Right cardiac atrium (tissue), 5 donors: ENCODE results near the gene KCNK2. TPM values are rescaled to one million over a fixed set of nuclear protein-coding genes. Genes with fewer than 3 reads are reported as not detected.
"Not testable (repeated sequence)": the region's sequence is repeated elsewhere in the genome, so short reads cannot be mapped to it uniquely, and the experiment has no call there.

ENCODE experiments used
- ATAC-seq, 2 donors: fragments of 200-7000 bp; cut with Tn5 transposase; one replicate each; pipeline versions ENCODE4 v1.8.0 to v1.9.1; 2020; ENCODE audit warnings: moderate library complexity in 2 of 2, mild to moderate bottlenecking in 1 of 2
- DNase-seq, 3 donors: peaks; one replicate each; pipeline ENCODE4 v3.0.0-alpha.2; 2020
- H3K27ac ChIP-seq: one replicate; pipeline ENCODE4 v1.5.1; 2013; ENCODE audit warnings: mild to moderate bottlenecking, low read length, control low read depth, moderate library complexity
- H3K27me3 ChIP-seq: one replicate; pipeline ENCODE4 v1.6.1; 2013; ENCODE audit not compliant: control insufficient read depth, insufficient read depth
- H3K4me1 ChIP-seq: one replicate; pipeline ENCODE4 v1.6.1; 2013; ENCODE audit warnings: low read length; ENCODE audit not compliant: control insufficient read depth, insufficient read depth
- H3K4me3 ChIP-seq: one replicate; pipeline ENCODE4 v1.5.1; 2013; ENCODE audit warnings: low read length, control low read depth
- H3K9me3 ChIP-seq: one replicate; pipeline ENCODE4 v1.6.1; 2013; ENCODE audit warnings: low read length; ENCODE audit not compliant: control insufficient read depth
- WGBS: extraction: QIAGEN DNeasy Blood & Tissue Kit; methylation state at CpG from one replicate; pipeline ENCODE4 v1.1.7; 2013; 5-methylcytosine and 5-hydroxymethylcytosine counted together
- intact Hi-C, 4 donors: fragments of 100-400 bp; cut with DNase I; formaldehyde crosslinking; loops; one replicate each; pipeline versions ENCODE4 v1.11.0 to v1.14.0; 2022 to 2023
- polyA plus RNA-seq: library from polyadenylated mRNA; stranded (reverse); fragments of 200-250 nt; gene quantifications from one replicate; pipeline ENCODE4 v1.2.3, GENCODE V29; 2013
- total RNA-seq, 4 donors: library from RNA; stranded (reverse); fragmentation: NEBNext Ultra II Directional; extraction: Animal tissue kit (Norgen Biotek cat#: 25700); gene quantifications; one replicate each; pipeline ENCODE4 v1.2.1, GENCODE V29; 2021
- donor health status: healthy with polysubstance abuse.
- donor health status: DM: no; HTN: yes; CAD: no.
- donor health status: DM: no; HTN: no; CAD: no.
- donor health status: DM: no; HTN: yes; CAD: no; lungs with severe emphysema.
- donor health status: DM: yes; HTN: yes; CAD: no.

Gene KCNK2
- total and polyA plus RNA-seq, 5 donors, result 0.14 to 0.28 TPM; not detected in 3

- no peak for DNase-seq
- Histone ChIP-seq H3K4me3 (no peak overlapping the region), H3K9me3 (no peaks in the 10 kb centered on the region), H3K27ac (no peak overlapping the region), H3K4me1 (no peaks in the 10 kb centered on the region), H3K27me3 (no peaks in the 10 kb centered on the region)
- WGBS, result 65% methylated on average over 1 of the region's 1 CpG
- no peak for ATAC-seq
- intact Hi-C loops, result no loop called here
Observed at GRCh38 chr1:215160351-215160750, 77.8 kb downstream of the KCNK2 start.

DNA sequence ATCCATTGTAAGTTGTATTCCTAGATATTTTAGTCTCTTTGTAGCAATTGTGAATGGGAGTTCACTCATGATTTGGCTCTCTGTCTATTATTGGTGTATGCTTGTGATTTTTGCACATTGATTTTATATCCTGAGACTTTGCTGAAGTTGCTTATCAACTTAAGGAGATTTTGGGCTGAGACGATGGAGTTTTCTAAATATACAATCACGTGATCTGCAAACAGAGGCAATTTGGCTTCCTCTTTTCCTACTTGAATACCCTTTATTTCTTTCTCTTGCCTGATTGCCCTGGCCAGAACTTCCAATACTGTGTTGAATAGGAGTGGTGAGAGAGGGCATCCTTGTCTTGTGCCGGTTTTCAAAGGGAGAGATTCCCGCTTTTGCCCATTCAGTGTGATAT, 80.6 kb downstream of the KCNK2 start:
- H3K4me1 ChIP-seq, H3K4me3 ChIP-seq, ATAC-seq, intact Hi-C loops, H3K27me3 ChIP-seq, H3K27ac ChIP-seq, H3K9me3 ChIP-seq, DNase-seq: not testable (repeated sequence)
- 91% methylated on average over 4 of the region's 4 CpGs for WGBS

- Histone ChIP-seq H3K27ac (no peak overlapping the region), H3K9me3 (peaks cover 1% of the 10 kb centered on the region), H3K27me3 (no peaks in the 10 kb centered on the region), H3K4me1 (no peaks in the 10 kb centered on the region), H3K4me3 (no peak overlapping the region)
- intact Hi-C loops, result no loop called here
- WGBS, result 79% methylated on average over 3 of the region's 3 CpGs
- ATAC-seq, result no peak
- DNase-seq, result no peak
Observed at GRCh38 chr1:215166886-215167285, 84.3 kb downstream of the KCNK2 start.

- peaks cover 8% of the 10 kb centered on the region for H3K9me3 ChIP-seq
Observed at GRCh38 chr1:215181518-215181917, 99.0 kb downstream of the KCNK2 start.

DNA sequence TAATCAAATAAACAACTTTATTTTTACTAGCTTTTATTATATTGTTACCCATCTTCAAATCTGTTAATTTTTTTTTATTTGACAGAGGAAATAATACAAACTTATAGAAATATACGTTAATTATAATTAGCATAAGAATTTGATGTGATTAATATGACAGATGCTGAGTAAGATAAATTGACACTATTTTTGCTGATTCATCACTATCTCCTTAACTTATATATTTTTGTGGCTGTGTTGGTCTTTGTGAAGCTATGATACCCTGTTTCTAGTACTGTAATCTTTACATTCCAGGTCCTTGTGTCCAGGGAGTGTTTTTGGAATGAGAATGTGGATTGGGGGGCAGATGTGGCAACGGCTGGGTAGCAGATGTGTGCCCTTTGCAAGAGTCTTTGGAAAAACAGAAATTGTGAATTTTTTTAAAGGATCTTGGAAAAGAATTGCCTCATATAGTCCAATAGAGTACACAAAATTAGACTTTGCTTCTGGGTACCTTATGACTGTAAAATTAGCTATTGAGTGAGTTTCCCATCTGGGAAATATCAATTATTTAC, 102.6 kb downstream of the KCNK2 start:
- Histone ChIP-seq H3K4me3 (no peak overlapping the region), H3K27ac (no peak overlapping the region), H3K27me3 (no peaks in the 10 kb centered on the region), H3K9me3 (peaks cover 8% of the 10 kb centered on the region), H3K4me1 (no peaks in the 10 kb centered on the region)
- intact Hi-C loops, result no loop called here
- 78% methylated on average over 2 of the region's 2 CpGs for WGBS
- ATAC-seq, result no peak
- DNase-seq, result no peak

More at GRCh38 chr1:215181518-215181917, 99.0 kb downstream of the KCNK2 start:
- no peaks in the 10 kb centered on the region for H3K27me3 ChIP-seq
- H3K4me3 ChIP-seq, result no peak overlapping the region
- 79% methylated on average over 3 of the region's 3 CpGs for WGBS
- H3K27ac ChIP-seq, result no peak overlapping the region
- DNase-seq, result no peak
- intact Hi-C loops, result no loop called here
- H3K4me1 ChIP-seq, result no peaks in the 10 kb centered on the region
- ATAC-seq, result no peak

DNA sequence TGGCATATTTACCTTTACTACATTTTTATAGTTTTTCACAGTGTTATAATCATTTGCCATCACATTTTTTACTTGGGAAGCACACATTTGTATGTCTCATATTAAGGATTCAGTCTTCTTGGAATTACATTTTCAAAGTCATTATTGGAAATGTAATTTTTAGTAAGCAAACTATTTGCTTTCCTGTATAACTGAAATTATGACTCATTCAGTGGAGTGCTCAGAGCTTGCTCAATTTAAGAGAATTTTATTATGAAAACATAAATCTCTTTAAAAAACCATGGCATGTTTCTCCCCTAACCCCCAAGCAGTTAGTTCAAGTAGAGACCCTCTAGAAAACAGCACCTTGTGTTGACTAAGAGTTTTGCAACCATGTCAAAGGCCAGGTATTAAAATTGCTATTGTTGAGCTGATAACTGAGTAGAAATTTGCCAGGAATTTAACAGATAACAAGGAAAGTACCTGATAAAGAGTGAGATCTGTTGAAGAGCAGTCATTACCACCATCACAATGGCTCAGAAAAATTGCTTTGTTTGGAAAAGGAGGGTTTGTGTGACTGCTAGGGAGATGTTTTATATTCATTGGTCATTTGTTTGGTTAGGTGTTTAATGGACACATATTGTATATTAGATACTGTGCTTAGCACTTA, 105.9 kb downstream of the KCNK2 start:
- Histone ChIP-seq H3K4me3 (no peak overlapping the region), H3K4me1 (no peaks in the 10 kb centered on the region), H3K9me3 (no peaks in the 10 kb centered on the region), H3K27me3 (no peaks in the 10 kb centered on the region), H3K27ac (no peak overlapping the region)
- intact Hi-C loops, result no loop called here
- no peak for DNase-seq
- ATAC-seq, result no peak

GRCh38 chr1:215192306-215192705, 109.8 kb downstream of the KCNK2 start:
- Histone ChIP-seq H3K9me3 (no peaks in the 10 kb centered on the region), H3K27ac (no peak overlapping the region), H3K4me1 (no peaks in the 10 kb centered on the region), H3K4me3 (no peak overlapping the region), H3K27me3 (no peaks in the 10 kb centered on the region)
- ATAC-seq (no peak), DNase-seq (no peak)
- intact Hi-C loops, result no loop called here

GRCh38 chr1:215198021-215198420, 115.5 kb downstream of the KCNK2 start:
- intact Hi-C loops, result no loop called here
- no peaks in the 10 kb centered on the region for H3K27me3 ChIP-seq
- no peaks in the 10 kb centered on the region for H3K9me3 ChIP-seq
- DNase-seq (no peak), ATAC-seq (no peak)
- no peaks in the 10 kb centered on the region for H3K4me1 ChIP-seq
- no peak overlapping the region for H3K27ac ChIP-seq
- WGBS, result 88% methylated on average over 1 of the region's 1 CpG
- H3K4me3 ChIP-seq, result no peak overlapping the region

GRCh38 chr1:215200121-215200520, 117.6 kb downstream of the KCNK2 start:
- Histone ChIP-seq H3K9me3 (no peaks in the 10 kb centered on the region), H3K4me1 (no peaks in the 10 kb centered on the region), H3K27me3 (no peaks in the 10 kb centered on the region), H3K4me3 (no peak overlapping the region), H3K27ac (no peak overlapping the region)
- intact Hi-C loops, result no loop called here
- no peak for DNase-seq
- WGBS, result 70% methylated on average over 1 of the region's 1 CpG
- no peak for ATAC-seq

- 75% methylated on average over 2 of the region's 2 CpGs for WGBS
- Histone ChIP-seq H3K9me3 (no peaks in the 10 kb centered on the region), H3K4me1 (no peaks in the 10 kb centered on the region), H3K27me3 (no peaks in the 10 kb centered on the region), H3K4me3 (no peak overlapping the region), H3K27ac (no peak overlapping the region)
- no peak for DNase-seq
- no peak for ATAC-seq
- intact Hi-C loops, result no loop called here
Observed at GRCh38 chr1:215201283-215201682, 118.7 kb downstream of the KCNK2 start.

- no peaks in the 10 kb centered on the region for H3K4me1 ChIP-seq
- no peak overlapping the region for H3K4me3 ChIP-seq
- intact Hi-C loops, result no loop called here
- WGBS, result 73% methylated on average over 2 of the region's 2 CpGs
- ATAC-seq (no peak), DNase-seq (no peak)
- H3K27ac ChIP-seq, result no peak overlapping the region
- H3K27me3 ChIP-seq, result no peaks in the 10 kb centered on the region
- no peaks in the 10 kb centered on the region for H3K9me3 ChIP-seq
Observed at GRCh38 chr1:215202868-215203267, 120.3 kb downstream of the KCNK2 start.

- no peak for DNase-seq
- no peak for ATAC-seq
- Histone ChIP-seq H3K9me3 (no peaks in the 10 kb centered on the region), H3K4me1 (no peaks in the 10 kb centered on the region), H3K27me3 (no peaks in the 10 kb centered on the region), H3K27ac (no peak overlapping the region), H3K4me3 (no peak overlapping the region)
- intact Hi-C loops, result no loop called here
Observed at GRCh38 chr1:215210167-215210566, 127.6 kb downstream of the KCNK2 start.
